ENCODE results near the gene KCNJ10. TPM values are rescaled to one million over a fixed set of nuclear protein-coding genes. Genes with fewer than 3 reads are reported as not detected.

KCNJ10 gene
- total and polyA plus RNA-seq, 2 of the 13 experiments (the other 11 are each of a cell fraction or from before 2014, with no cell fraction given): 4.4 to 10.3 TPM

- H2AFZ ChIP-seq (ENCODE audit: low read length): no peak overlapping the region
- peaks cover 2 to 10% of the 10 kb centered on the region in 2 experiments; a peak in 1 of 5 replicates for H3K27me3 ChIP-seq (ENCODE audit: control insufficient read depth in 1 of 2, insufficient read depth in 2 of 2, low read length in 2 of 2)
- no peaks in the 10 kb centered on the region for H3K79me2 ChIP-seq (ENCODE audit: insufficient read depth, low read length)
- no peak overlapping the region for H3K4me2 ChIP-seq (ENCODE audit: low read depth, low read length)
- DNase-seq (ENCODE audit: low spot score): no peak
- in situ Hi-C loops (cut with HindIII; ENCODE audit: extremely low pct_ligation_motif_present, low pct_unique_long_range_greater_than_20kb) (no loop called here), intact Hi-C loops (cut with micrococcal nuclease; ENCODE audit: unreplicated experiment) (no loop called here)
- no peak overlapping the region for H3K4me3 ChIP-seq (replicated peaks in 1 of 3; ENCODE audit: insufficient read depth in 1 of 3, low read depth in 2 of 3, low read length in 3 of 3)
- FAIRE-seq: no peak
- H3K27ac ChIP-seq (ENCODE audit: extremely low read length, insufficient read depth, low read length): no peak overlapping the region
- WGBS (ENCODE audit: low lambda C conversion rate): 0% methylated on average over 2 of the region's 2 CpGs
- no peaks in the 10 kb centered on the region for H3K36me3 ChIP-seq (replicated peaks in 1 of 2; ENCODE audit: control insufficient read depth in 1 of 2, insufficient read depth in 2 of 2, low read length in 2 of 2)
- no peak overlapping the region for H3K9ac ChIP-seq (ENCODE audit: insufficient read depth, low read depth, low read length)
- POLR2A ChIA-PET: no interaction called here
- CTCF ChIA-PET (ENCODE audit: low intra/inter-chr PET ratio, low total read pairs): no interaction called here
- ATAC-seq: no peak
- no TSS peak for BruUV-seq (replicated peaks)
- no peaks in the 10 kb centered on the region for H3K4me1 ChIP-seq (ENCODE audit: insufficient read depth, low read length)
- H3K9me3 ChIP-seq (ENCODE audit: low read length): no peaks in the 10 kb centered on the region
- no peaks in the 10 kb centered on the region for H4K20me1 ChIP-seq (ENCODE audit: insufficient read depth, low read length)
- TF ChIP-seq ZNF784 (CRISPR knock-in tag; IDR thresholded peaks at IDR 0.05; ENCODE audit: borderline replicate concordance) (no peak), KDM3A (CRISPR knock-in tag; IDR thresholded peaks at IDR 0.05; ENCODE audit: low read depth) (no peak), TBX2 (CRISPR knock-in tag; IDR thresholded peaks at IDR 0.05; ENCODE audit: borderline replicate concordance) (no peak), ZNF609 (CRISPR knock-in tag; IDR thresholded peaks at IDR 0.05; ENCODE audit: borderline replicate concordance) (no peak), NFE2 (CRISPR knock-in tag; IDR thresholded peaks at IDR 0.05) (no peak), ZFP1 (CRISPR knock-in tag; IDR thresholded peaks at IDR 0.05) (no peak), PBX3 (CRISPR knock-in tag; IDR thresholded peaks at IDR 0.05; ENCODE audit: borderline replicate concordance) (no peak), ZNF639 (CRISPR knock-in tag; conservative IDR thresholded peaks at IDR 0.05) (no peak), HNF4A (CRISPR knock-in tag; IDR thresholded peaks at IDR 0.05) (no peak), SP1 (IDR thresholded peaks at IDR 0.05) (no peak), SP1 (CRISPR knock-in tag; IDR thresholded peaks at IDR 0.05) (no peak), ZMYM2 (CRISPR knock-in tag; IDR thresholded peaks at IDR 0.05) (no peak), TP53 (CRISPR knock-in tag; conservative IDR thresholded peaks at IDR 0.05) (no peak), ZNF788 (CRISPR knock-in tag; IDR thresholded peaks at IDR 0.05; ENCODE audit: borderline replicate concordance) (no peak), ZNF7 (CRISPR knock-in tag; IDR thresholded peaks at IDR 0.05) (no peak), E2F1 (CRISPR knock-in tag; IDR thresholded peaks at IDR 0.05) (no peak)
Measured at GRCh38 chr1:159978107-159978398, 91.9 kb downstream of the KCNJ10 start.

Data from HepG2 (cell line).